ENCODE data around the gene ZNF532. TPM values are rescaled to one million over a fixed set of nuclear protein-coding genes. Genes with fewer than 3 reads are reported as not detected.

Gene ZNF532
- total and polyA plus RNA-seq, 2 donors from 2014 or later: 5.7 to 76.3 TPM

- H3K9ac ChIP-seq (ENCODE audit: low read length in 3 of 3): no peak overlapping the region
- H3K4me3 ChIP-seq (ENCODE audit: low read length in 3 of 3): no peak overlapping the region
- no peak for TF ChIP-seq CTCF (IDR thresholded peaks at IDR 0.05; ENCODE audit: borderline replicate concordance, extremely low read depth, insufficient read depth)
- DNase-seq: no peak
- peaks cover 0 to 3% (median 0%) of the 10 kb centered on the region in 3 donors for H3K4me1 ChIP-seq (ENCODE audit: control insufficient read depth in 2 of 3, insufficient read depth in 2 of 3, low read depth in 1 of 3, low read length in 3 of 3)
- H3K36me3 ChIP-seq (ENCODE audit: control insufficient read depth in 2 of 3, insufficient read depth in 3 of 3, low read length in 3 of 3): peaks cover 5 to 14% (median 9%) of the 10 kb centered on the region in 3 donors
- intact Hi-C loops (cut with DNase I): no loop called here
- H3K27ac ChIP-seq (ENCODE audit: low read depth in 2 of 2, low read length in 2 of 2): no peak overlapping the region
- no peak for FAIRE-seq
- H3K27me3 ChIP-seq (ENCODE audit: control insufficient read depth, insufficient read depth, low read length): no peaks in the 10 kb centered on the region
- no peaks in the 10 kb centered on the region for H3K9me3 ChIP-seq (ENCODE audit: control insufficient read depth in 2 of 3, insufficient read depth in 1 of 3, low read length in 3 of 3)
Measured at GRCh38 chr18:58878640-58879039, 14.0 kb downstream of the ZNF532 start.

GRCh38 chr18:58881477-58881876 lies 16.8 kb downstream of the ZNF532 start:
- no peaks in the 10 kb centered on the region for H3K9me3 ChIP-seq (ENCODE audit: control insufficient read depth in 2 of 3, insufficient read depth in 1 of 3, low read length in 3 of 3)
- peak in 1 of 5 donors; percentile 56 for DNase-seq
- no peak overlapping the region for H3K9ac ChIP-seq (ENCODE audit: low read length in 3 of 3)
- no peak overlapping the region for H3K27ac ChIP-seq (ENCODE audit: low read depth in 2 of 2, low read length in 2 of 2)
- no peak overlapping the region for H3K4me3 ChIP-seq (ENCODE audit: low read length in 3 of 3)
- intact Hi-C loops (cut with DNase I): no loop called here
- no peak for TF ChIP-seq CTCF (IDR thresholded peaks at IDR 0.05; ENCODE audit: borderline replicate concordance, extremely low read depth, insufficient read depth)
- FAIRE-seq: no peak
- peaks cover 5 to 12% (median 9%) of the 10 kb centered on the region in 3 donors for H3K36me3 ChIP-seq (ENCODE audit: control insufficient read depth in 2 of 3, insufficient read depth in 3 of 3, low read length in 3 of 3)
- H3K4me1 ChIP-seq (ENCODE audit: control insufficient read depth in 2 of 3, insufficient read depth in 2 of 3, low read depth in 1 of 3, low read length in 3 of 3): peaks cover 0 to 3% (median 3%) of the 10 kb centered on the region in 3 donors
- no peaks in the 10 kb centered on the region for H3K27me3 ChIP-seq (ENCODE audit: control insufficient read depth, insufficient read depth, low read length)

GRCh38 chr18:58882044-58882443 lies 17.4 kb downstream of the ZNF532 start:
- no peaks in the 10 kb centered on the region for H3K27me3 ChIP-seq (ENCODE audit: control insufficient read depth, insufficient read depth, low read length)
- intact Hi-C loops (cut with DNase I): no loop called here
- H3K27ac ChIP-seq (ENCODE audit: low read depth in 2 of 2, low read length in 2 of 2): no peak overlapping the region
- H3K4me1 ChIP-seq (ENCODE audit: control insufficient read depth in 2 of 3, insufficient read depth in 2 of 3, low read depth in 1 of 3, low read length in 3 of 3): peaks cover 0 to 9% (median 3%) of the 10 kb centered on the region in 3 donors
- peaks cover 5 to 9% (median 7%) of the 10 kb centered on the region in 3 donors for H3K36me3 ChIP-seq (ENCODE audit: control insufficient read depth in 2 of 3, insufficient read depth in 3 of 3, low read length in 3 of 3)
- H3K9me3 ChIP-seq (ENCODE audit: control insufficient read depth in 2 of 3, insufficient read depth in 1 of 3, low read length in 3 of 3): no peaks in the 10 kb centered on the region
- no peak for DNase-seq
- no peak for FAIRE-seq
- H3K9ac ChIP-seq (ENCODE audit: low read length in 3 of 3): no peak overlapping the region
- no peak for TF ChIP-seq CTCF (IDR thresholded peaks at IDR 0.05; ENCODE audit: borderline replicate concordance, extremely low read depth, insufficient read depth)
- no peak overlapping the region for H3K4me3 ChIP-seq (ENCODE audit: low read length in 3 of 3)

- intact Hi-C loops (cut with DNase I): no loop called here
- H3K4me1 ChIP-seq (ENCODE audit: control insufficient read depth in 2 of 3, insufficient read depth in 2 of 3, low read depth in 1 of 3, low read length in 3 of 3): peaks cover 3 to 9% (median 4%) of the 10 kb centered on the region in 3 donors
- TF ChIP-seq CTCF (IDR thresholded peaks at IDR 0.05; ENCODE audit: borderline replicate concordance, extremely low read depth, insufficient read depth): no peak
- H3K9ac ChIP-seq (ENCODE audit: low read length in 3 of 3): no peak overlapping the region
- no peaks in the 10 kb centered on the region for H3K9me3 ChIP-seq (ENCODE audit: control insufficient read depth in 2 of 3, insufficient read depth in 1 of 3, low read length in 3 of 3)
- no peak overlapping the region for H3K27ac ChIP-seq (ENCODE audit: low read depth in 2 of 2, low read length in 2 of 2)
- no peak overlapping the region for H3K4me3 ChIP-seq (ENCODE audit: low read length in 3 of 3)
- peaks cover 4 to 9% (median 5%) of the 10 kb centered on the region in 3 donors for H3K36me3 ChIP-seq (ENCODE audit: control insufficient read depth in 2 of 3, insufficient read depth in 3 of 3, low read length in 3 of 3)
- H3K27me3 ChIP-seq (ENCODE audit: control insufficient read depth, insufficient read depth, low read length): no peaks in the 10 kb centered on the region
- DNase-seq (no peak), FAIRE-seq (no peak)
Measured at GRCh38 chr18:58882686-58883085, 18.0 kb downstream of the ZNF532 start.
